SH-SY5Y (cell line): ENCODE results near the gene C11orf52.

ENCODE experiments used
- GATA2 ChIP-seq: IDR thresholded peaks from 2 replicates; pipeline ENCODE4 v1.6.1; 2011; ENCODE audit warnings: mild to moderate bottlenecking, low read depth, low read length
- GATA3 ChIP-seq: IDR thresholded peaks from 2 replicates; pipeline ENCODE4 v1.6.1; 2011; ENCODE audit warnings: low read depth, mild to moderate bottlenecking, low read length, moderate library complexity

C11orf52 gene, protein sequence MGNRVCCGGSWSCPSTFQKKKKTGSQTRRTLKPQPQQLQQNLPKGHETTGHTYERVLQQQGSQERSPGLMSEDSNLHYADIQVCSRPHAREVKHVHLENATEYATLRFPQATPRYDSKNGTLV

DNA sequence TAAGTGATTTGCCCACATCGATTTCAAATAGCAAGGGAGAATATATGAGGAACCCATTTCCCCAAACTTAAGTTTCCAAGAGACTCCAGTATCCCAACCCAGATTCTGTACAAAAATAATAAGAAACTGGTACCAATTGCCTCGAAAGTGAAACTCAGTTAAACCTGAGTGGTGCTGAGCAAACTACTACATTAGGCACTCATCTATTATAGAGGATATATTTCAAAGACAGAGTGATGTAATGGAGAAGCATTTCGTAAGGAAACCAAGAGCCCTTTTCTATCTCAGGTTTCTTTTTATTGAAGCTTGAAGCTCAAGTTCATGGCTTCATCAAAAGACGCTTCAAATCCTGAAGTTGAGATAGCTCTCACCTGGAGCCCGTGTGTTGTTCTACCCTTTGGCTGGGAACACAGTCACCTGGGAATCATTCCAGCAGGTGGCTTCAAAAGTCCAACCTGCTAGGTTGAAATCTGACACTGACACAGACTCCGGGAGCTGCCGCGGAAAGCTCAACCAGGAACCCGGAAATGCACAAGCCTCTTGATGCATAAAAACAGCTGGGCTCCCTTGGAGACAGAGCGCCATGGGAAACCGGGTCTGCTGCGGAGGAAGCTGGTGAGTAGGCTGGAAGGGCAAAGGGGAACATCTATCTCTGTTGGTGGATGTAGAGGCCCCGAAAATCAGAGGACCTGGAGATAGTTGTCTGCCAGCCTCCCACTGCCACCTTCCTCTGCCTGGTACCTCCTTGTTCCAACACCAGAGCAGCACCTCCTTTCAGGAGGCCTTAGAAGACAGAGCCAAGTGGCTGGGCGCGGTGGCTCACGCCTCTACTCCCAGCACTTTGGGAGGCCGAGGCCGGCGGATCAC, at the start of gene C11orf52:
C11orf52 (plus strand) TSS at position 524 of the 867 bp plus-strand sequence; CDS start at position 584, 60 bp downstream.
- TF ChIP-seq GATA3 (no peak), GATA2 (no peak)

GRCh38 chr11:111870113-111870512, 48.6 kb upstream of the C11orf52 start:
- TF ChIP-seq GATA2, result no peak
- TF ChIP-seq GATA3, result no peak

GRCh38 chr11:111870522-111870885, 48.2 kb upstream of the C11orf52 start:
- TF ChIP-seq GATA3 (no peak), GATA2 (no peak)

DNA sequence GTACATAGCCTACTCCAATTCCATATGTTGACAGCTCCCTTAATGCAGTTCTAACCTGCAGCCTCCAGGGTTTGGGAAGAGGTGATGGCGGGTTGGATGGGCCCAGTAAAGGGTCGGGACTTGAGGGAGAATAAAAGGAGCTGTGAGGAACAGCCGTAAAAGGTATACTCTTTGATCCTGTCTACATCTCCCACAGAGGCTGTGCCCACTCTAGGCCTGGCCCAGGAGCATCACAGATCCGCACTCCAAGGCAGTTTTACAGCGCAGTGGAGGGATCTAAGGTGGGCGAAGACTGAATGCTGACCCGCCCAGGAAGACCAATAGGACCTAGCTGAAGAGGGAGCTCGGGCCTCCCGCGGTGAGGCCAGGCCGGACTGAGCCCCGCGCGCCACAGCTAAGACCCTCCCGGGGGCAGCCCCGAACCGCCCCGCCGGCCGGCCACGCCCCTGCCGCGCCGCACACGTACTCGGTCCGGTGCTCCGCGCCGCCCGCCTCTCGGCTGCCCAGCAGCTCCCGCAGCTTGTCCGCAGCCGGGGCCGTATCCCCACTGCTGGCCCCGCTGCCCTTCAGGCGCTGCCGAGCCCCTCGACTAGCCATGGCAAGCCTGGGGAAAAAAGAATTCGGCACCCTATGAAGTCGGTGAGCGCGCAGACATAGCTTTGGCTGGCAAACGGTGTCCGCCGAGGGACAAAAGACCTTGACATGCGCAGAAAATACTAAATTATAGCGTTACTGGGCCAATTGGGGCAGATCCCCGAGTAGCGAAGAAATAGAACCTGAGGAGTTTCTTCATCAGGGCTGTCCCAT, 47.6 kb upstream of the C11orf52 start, which contains the start of gene ALG9:
ALG9 (minus strand) TSS at position 696 of the 807 bp plus-strand sequence; CDS start at position 597, 99 bp downstream.
- TF ChIP-seq GATA3, result no peak
- no peak for TF ChIP-seq GATA2

- TF ChIP-seq GATA3 (no peak), GATA2 (no peak)
These were observed 47.0 kb upstream of the C11orf52 start for GRCh38 chr11:111871693-111872161.

DNA sequence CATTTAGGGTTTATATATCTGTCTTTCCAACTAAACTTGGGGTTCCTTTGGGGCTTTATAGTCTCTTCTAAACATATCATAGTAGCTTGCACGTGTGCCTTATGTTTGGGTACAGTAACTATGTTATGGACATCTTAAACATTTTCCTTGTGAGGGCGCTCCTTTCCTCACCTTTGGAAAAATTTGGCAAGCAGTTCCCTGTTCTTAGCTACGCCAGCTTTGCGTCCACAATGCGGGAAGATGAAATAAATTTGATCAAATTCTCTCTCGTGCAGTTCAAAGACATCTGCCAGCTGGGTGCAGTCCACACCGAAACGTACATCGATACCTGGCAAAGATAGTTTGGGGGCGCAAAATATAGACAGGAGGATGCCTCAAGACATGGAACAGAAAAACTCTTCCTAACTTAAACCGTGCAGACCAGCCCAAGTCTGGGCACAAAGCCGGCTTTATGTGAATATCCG, 40.3 kb upstream of the C11orf52 start:
- TF ChIP-seq GATA2 (no peak), GATA3 (no peak)

DNA sequence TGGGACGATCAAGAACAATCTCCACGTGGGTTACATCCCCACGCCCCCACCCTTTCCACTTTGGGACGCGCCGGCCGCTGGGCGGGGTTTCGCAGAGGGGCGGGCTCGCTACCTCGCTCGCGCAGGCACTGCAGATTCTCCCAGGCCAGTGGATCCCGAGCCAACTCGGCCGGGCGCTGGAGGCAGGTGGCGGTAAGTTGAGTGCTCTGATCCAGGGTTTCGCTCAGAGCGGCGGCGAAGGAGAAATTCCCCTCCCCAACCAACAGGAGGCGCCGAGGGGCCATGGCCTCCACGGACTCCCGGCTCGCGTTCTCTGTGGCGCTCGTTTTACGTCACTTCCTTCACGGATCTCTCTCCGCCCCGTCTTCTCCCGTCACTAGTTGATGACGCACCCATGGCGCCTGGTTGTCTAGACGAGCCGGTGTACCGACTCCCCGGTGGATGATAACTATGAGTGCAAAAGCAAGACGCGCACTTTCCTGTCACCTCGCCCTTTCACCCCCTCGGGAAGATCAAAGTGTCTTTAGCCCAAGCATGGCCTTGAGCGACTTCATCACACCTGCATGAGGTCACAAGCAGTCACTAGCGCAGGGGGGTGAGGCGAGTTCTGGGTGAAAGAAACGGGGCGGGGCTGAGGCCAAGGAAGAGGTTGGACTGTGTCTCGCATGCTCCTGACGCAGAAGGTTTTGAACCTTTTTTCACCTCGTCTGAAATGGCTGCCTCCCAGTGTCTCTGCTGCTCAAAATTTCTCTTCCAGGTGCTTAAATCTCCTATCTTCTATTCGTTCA, 39.7 kb upstream of the C11orf52 start, which contains the start of the genes CFAP68 and FDXACB1:
CFAP68 (plus strand) TSS at position 693 of the 788 bp plus-strand sequence; CDS start at position 713, 20 bp downstream.
FDXACB1 (minus strand) TSS at position 317 of the 788 bp plus-strand sequence; CDS start at position 284, 33 bp downstream.
- TF ChIP-seq GATA2, result no peak

DNA sequence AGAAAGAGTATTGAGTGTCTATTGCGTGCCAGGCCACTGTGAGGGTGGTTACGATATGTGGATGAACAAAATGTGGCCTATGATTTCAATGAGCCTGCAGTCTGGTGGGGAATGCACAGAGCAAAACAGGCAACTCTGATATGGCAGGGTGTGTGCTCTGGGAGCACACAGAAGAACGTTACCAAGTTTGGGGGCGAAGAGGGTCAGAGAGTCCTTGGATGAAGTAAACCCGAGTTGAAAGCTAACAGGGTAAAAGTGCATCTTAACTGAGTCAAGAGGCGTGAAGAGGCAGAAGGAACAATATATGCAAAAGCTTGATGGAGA, 39.1 kb upstream of the C11orf52 start:
- TF ChIP-seq GATA3 (no peak), GATA2 (no peak)

DNA sequence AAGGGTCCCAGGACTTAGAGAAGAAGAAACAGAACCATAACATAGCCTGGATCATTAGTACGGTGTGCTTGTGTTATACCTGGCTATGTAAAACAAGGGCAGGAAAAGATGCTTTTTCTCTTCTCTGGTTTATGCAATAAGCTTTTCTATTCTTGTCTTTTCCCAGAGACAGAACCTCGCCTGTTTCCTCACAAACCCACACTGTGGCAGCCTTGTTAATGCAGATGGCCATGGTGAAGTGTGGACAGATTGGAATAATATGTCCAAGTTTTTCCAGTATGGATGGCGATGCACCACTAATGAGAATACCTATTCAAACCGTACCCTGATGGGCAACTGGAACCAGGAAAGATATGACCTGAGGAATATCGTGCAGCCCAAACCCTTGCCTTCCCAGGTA, 36.5 kb upstream of the C11orf52 start:
- no peak for TF ChIP-seq GATA2
- no peak for TF ChIP-seq GATA3

GRCh38 chr11:111886032-111886431, 32.7 kb upstream of the C11orf52 start:
- TF ChIP-seq GATA3, result no peak
- TF ChIP-seq GATA2, result no peak

DNA sequence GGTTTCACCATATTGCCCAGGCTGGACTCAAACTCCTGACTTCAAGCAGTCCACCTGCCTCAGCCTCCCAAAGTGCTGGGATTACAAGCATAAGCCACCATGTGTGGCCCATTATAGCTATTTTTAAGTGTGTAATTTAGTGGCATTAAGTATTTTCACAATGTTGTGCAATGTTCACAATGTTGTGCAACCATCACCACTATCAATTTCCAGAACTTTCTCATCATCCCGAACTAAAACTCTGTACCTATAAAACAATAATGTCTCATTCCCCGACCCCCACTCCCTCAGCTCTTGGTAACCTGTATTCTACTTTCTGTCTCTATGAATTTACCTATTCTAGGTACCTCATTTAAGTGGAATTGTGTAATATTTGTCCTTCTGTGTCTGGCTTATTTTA, 31.9 kb upstream of the C11orf52 start:
- TF ChIP-seq GATA2 (no peak), GATA3 (no peak)

DNA sequence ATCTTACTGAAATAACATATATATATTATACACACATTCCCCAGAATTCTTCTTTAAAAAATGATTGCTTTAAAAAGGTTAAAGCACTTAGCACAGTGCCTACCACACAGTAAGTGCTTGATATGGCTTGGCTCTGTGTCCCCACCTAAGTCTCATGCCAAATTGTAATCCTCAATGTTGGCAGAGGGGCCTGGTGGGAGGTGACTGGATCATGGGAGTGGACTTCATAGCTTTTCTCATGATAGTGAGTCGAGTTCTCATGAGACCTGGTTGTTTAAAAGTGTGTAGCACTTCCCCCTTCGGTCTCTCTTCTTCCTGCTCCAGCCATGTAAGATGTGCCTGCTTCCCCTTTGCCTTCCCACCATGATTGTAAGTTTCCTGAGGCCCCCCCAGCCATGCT, 13.3 kb upstream of the C11orf52 start:
- TF ChIP-seq GATA2 (no peak), GATA3 (no peak)

GRCh38 chr11:111906680-111907079, 12.0 kb upstream of the C11orf52 start:
- TF ChIP-seq GATA2 (no peak), GATA3 (no peak)
